KOPT-K1 (cell line): ENCODE measurements around the gene UBAP2.
"Not testable (repeated sequence)": the region's sequence is repeated elsewhere in the genome, so short reads cannot be mapped to it uniquely, and the experiment has no call there.

Experiments used
- H3K27ac ChIP-seq: fragments of 200-600 bp; sonication (generic); 2 replicates; pipeline ENCODE4 v1.5.1; 2016; ENCODE audit warnings: antibody characterized with exemption, mild to moderate bottlenecking, low read depth, low read length; ENCODE audit not compliant: poor library complexity, severe bottlenecking
- H3K36me3 ChIP-seq: fragments of 200-600 bp; sonication (generic); 2 replicates; pipeline ENCODE4 v1.5.1; 2017; ENCODE audit warnings: antibody characterized with exemption, mild to moderate bottlenecking, low read length, moderate library complexity; ENCODE audit not compliant: insufficient read depth
- H3K9me3 ChIP-seq: fragments of 200-600 bp; sonication (generic); 2 replicates; pipeline ENCODE4 v1.5.1; 2017; ENCODE audit warnings: antibody characterized with exemption, low read length, mild to moderate bottlenecking; ENCODE audit not compliant: insufficient read depth, poor library complexity, severe bottlenecking

UBAP2 gene

DNA sequence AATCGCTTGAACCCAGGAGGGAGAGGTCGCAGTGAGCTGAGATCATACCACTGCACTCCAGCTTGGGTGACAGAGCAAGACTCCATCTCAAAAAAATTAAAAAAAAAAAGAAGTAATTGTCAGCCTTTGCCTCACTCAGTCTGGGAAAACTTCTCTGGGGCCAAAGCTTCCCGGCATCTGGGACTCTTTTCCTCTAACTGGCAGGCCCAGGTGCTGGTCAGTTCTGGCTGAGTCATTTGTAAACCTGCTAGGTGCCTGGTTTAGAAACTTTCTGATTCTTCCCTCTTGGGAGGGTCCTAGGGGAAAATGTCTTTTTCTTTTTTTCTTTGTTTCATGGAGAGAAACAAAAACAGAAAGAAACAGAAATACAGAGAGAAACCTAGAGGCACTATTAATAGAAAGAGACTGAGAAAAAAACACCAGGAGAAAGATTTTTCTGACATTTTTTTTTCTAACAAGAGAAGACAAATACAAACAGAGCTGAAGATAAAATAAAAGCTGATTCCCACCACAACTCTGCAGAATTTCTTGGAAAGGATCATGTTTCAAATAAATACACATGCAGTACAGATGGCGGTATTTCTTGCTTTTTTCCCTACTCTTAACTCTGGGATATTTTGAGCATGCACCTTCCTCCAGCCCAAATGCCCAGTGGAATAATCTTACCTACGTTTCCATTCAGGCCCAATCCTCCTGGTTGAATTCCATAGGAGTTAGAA, 22.1 kb upstream of the UBAP2 start:
- no peaks in the 10 kb centered on the region for H3K9me3 ChIP-seq
- H3K27ac ChIP-seq = no peak overlapping the region
- no peaks in the 10 kb centered on the region for H3K36me3 ChIP-seq

GRCh38 chr9:34069831-34070230, 21.1 kb upstream of the UBAP2 start:
- Histone ChIP-seq H3K36me3 (no peaks in the 10 kb centered on the region), H3K9me3 (no peaks in the 10 kb centered on the region), H3K27ac (no peak overlapping the region)

- Histone ChIP-seq H3K27ac (no peak overlapping the region), H3K9me3 (no peaks in the 10 kb centered on the region), H3K36me3 (no peaks in the 10 kb centered on the region)
These were observed 16.9 kb upstream of the UBAP2 start for GRCh38 chr9:34065541-34065940.

DNA sequence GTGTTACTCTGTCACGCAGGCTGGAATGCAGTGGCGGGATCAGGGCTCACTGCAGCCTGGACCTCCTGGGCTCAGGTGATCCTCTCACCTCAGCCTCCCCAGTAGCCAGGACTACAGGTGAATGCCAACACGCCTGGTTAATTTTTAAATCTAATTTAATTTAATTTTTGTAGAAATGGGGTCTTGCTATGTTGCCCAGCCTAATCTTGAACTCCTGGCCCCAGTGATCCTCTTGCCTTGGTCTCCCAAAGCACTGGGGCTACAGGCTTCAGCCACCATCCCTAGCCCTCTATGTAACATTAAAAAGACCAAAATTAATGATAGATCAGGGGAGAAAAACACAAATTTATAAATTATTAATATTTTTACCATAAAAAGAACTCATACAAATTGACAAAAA, 11.3 kb upstream of the UBAP2 start:
- Histone ChIP-seq H3K9me3 (no peaks in the 10 kb centered on the region), H3K27ac (no peak overlapping the region), H3K36me3 (no peaks in the 10 kb centered on the region)

- Histone ChIP-seq H3K27ac (no peak overlapping the region), H3K36me3 (no peaks in the 10 kb centered on the region), H3K9me3 (no peaks in the 10 kb centered on the region)
These were observed 10.6 kb upstream of the UBAP2 start for GRCh38 chr9:34059281-34059680.

DNA sequence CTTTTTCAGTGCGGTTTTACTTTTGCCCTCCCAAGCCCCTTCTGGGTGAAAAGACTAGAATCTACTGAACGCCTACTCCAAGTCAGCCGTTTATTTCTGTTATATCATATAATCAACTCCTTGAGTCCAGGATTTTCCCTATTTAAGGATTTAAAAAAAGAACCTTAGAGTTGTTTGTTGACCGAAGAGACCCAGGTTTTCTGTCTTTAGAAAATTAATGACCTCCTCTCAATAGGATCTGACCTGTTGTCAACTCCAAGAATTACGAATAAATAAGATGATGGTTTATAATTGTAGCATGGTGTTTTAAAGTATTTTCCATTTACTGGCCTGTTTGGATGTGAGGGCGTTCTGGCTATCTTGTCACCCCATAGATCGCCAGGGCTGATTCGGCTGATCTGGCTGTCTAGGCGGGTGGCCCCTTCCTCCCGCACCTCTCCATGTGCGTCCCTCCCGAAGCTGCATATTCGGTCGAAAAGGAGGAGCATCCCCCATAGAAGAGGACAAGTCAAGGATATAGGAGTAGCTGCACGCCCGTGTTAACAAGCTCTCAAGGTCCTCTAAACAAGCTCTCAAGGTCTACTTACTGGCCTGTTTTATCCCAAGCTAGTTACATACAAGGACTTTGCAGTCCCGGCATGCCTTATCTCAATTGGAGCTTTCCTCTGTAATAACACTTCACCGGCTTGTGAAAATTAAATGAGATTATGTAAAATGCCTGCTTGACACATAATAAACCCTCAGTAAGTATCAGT, 1.1 kb upstream of the UBAP2 start:
- Histone ChIP-seq H3K36me3 (peaks cover 3% of the 10 kb centered on the region; the same call in 1 of the 2 replicates), H3K9me3 (no peaks in the 10 kb centered on the region), H3K27ac (peak overlapping the region; percentile 95)

DNA sequence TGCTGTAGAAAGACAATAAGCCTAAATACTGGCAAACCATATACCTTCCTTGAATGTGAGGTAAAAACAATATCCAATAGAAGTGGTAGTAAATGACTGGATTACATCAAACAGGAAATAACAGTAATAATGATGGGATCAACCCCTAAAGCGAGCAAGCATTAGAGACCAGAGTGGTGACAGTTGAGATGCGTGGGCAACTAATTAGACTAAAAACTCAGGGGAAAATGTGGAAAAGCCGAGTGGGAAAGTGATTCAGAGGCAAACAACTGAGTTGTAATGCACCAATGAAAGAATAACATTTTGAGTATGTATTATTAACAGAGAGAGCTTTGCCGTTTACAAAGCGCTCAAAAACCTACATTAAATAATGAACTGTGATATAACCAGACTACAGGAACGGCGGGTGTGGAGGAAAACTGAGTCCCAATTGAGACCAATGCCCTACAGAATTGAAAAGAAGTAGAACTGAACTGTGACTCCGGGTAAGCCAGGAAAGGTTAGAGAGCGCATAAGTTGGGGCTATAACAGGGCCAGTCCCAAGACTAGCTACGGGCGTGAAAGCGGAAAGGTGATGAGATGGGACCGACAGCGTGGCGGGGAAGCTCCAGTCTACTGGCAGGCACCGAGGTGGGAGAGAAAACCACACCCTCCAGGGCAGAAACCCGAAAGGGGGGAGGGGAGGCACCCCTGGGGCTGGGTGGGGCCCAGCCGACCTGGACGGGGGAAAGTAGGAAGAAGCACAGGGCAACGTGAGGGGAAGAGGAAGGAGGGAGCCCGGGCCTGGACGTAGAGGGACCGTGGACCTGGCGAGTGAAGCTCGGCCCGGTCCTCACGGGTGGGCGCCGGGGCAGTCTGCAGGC, 592 bp downstream of the UBAP2 start:
- peaks cover 20% of the 10 kb centered on the region for H3K36me3 ChIP-seq
- no peaks in the 10 kb centered on the region for H3K9me3 ChIP-seq
- peak overlapping the region; percentile 95 for H3K27ac ChIP-seq

GRCh38 chr9:34046784-34047379, 1.8 kb downstream of the UBAP2 start:
- Histone ChIP-seq H3K36me3 (peaks cover 32% of the 10 kb centered on the region), H3K27ac (peak overlapping the region; percentile 95), H3K9me3 (no peaks in the 10 kb centered on the region)

- Histone ChIP-seq H3K36me3 (peaks cover 41% of the 10 kb centered on the region), H3K9me3 (no peaks in the 10 kb centered on the region), H3K27ac (no peak overlapping the region)
These were observed 2.8 kb downstream of the UBAP2 start for GRCh38 chr9:34045903-34046302.

DNA sequence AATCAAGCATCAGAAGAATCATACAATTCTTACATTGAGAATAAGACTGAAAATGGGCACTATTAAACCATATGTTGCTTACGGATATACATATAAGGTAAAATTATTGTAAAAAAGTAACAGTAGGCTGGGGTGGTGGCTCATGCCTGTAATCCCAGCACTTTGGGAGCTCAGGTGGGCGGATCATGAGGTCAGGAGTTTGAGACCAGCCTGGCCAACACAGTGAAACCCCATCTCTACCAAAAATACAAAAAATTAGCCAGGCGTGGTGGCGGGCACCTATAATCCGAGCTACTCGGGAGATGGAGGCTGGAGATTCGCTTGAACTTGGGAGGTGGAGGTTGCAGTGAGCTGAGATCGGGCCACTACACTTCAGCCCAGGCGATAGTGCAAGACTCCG, 6.6 kb downstream of the UBAP2 start:
- H3K36me3 ChIP-seq = peaks cover 66% of the 10 kb centered on the region
- not testable (repeated sequence) for H3K9me3 ChIP-seq

DNA sequence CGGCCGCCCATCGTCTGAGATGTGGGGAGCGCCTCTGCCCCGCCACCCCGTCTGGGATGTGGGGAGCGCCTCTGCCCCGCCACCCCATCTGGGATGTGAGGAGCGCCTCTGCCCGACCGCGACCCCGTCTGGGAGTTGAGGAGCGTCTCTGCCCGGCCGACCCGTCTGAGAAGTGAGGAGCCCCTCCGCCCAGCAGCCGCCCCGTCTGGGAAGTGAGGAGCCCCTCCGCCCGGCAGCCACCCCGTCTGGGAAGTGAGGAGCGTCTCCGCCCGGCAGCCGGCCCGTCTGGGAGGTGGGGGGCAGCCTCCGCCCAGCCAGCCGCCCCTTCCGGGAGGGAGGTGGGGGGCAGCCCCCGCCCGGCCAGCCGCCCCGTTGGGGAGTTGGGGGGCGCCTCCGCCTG, 9.8 kb downstream of the UBAP2 start:
- not testable (repeated sequence) for H3K27ac ChIP-seq, H3K9me3 ChIP-seq
- peaks cover 69% of the 10 kb centered on the region for H3K36me3 ChIP-seq

More for the DNA sequence above, 6.6 kb downstream of the UBAP2 start:
- H3K27ac ChIP-seq = not testable (repeated sequence)

DNA sequence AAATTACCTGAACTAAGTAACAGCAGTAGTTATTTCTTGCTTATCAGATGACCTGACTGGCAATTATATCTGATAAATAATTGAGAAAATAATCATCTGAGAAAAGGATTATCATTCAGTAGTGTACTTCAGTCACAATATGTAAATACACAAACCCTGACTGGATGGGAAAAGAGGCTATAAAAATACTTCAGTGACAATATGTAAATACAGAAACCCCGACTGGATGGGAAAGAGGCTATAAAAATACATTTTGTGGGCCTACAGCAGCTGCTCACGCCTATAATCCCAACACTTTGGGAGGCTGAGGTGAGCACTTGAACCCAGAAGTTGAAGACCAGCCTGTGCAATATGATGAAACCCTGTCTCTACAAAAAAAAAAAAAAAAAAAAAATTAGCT, 11.1 kb downstream of the UBAP2 start:
- no peak overlapping the region for H3K27ac ChIP-seq
- H3K36me3 ChIP-seq = peaks cover 68% of the 10 kb centered on the region
- H3K9me3 ChIP-seq = no peaks in the 10 kb centered on the region

- H3K36me3 ChIP-seq = peaks cover 68% of the 10 kb centered on the region
- no peak overlapping the region for H3K27ac ChIP-seq
- no peaks in the 10 kb centered on the region for H3K9me3 ChIP-seq
These were observed 12.1 kb downstream of the UBAP2 start for GRCh38 chr9:34036625-34037024.

DNA sequence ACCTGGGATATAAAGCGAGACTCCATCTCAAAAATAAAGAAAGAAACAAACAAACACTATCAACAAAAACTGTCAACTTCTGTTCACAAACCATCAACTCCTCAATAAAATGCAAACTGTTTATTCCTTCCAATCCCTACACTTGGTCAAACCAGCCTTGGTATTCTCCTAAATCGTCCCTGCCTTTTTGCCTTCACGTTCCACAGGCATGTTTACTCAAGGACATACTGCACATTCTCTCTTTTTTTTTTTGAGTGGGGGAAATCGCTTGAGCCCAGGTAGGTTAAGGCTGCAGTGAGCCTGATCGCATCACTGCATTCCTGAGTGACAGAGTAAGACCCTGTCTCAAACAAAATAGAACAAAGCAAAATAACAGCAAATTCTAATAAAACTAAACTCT, 13.0 kb downstream of the UBAP2 start:
- Histone ChIP-seq H3K36me3 (peaks cover 68% of the 10 kb centered on the region), H3K27ac (no peak overlapping the region), H3K9me3 (no peaks in the 10 kb centered on the region)

DNA sequence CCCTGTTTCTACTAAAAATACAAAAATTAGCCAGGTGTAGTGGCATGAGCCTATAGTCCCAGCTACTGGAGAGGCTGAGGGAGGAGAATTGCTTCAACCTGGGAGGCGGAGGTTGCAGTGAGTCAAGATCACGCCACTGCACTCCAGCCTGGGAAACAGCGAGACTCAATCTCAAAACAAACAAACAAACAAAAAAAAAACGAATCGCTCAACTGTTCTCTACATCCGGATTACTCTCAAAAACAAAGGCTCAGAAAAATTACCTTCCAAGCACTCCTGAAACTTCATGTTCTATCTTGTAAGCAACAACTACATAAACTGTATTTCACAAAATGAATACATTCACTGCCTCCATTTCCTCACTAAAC, 14.0 kb downstream of the UBAP2 start:
- H3K9me3 ChIP-seq = no peaks in the 10 kb centered on the region
- H3K36me3 ChIP-seq = peaks cover 69% of the 10 kb centered on the region
- no peak overlapping the region for H3K27ac ChIP-seq
